KMS-11 (cell line): ENCODE data around the gene MKRN2.

ENCODE experiments used
- H2AFZ ChIP-seq: fragments of 200-600 bp; sonication (generic); 2 replicates; pipeline ENCODE4 v1.6.1; 2016; ENCODE audit warnings: antibody characterized with exemption, mixed run types, low read depth
- H3K27ac ChIP-seq: fragments of 200-600 bp; sonication (generic); 2 replicates; pipeline ENCODE4 v1.6.1; 2016; ENCODE audit warnings: mild to moderate bottlenecking, mixed run types
- H3K27me3 ChIP-seq: fragments of 200-600 bp; sonication (generic); 2 replicates; pipeline ENCODE4 v1.6.1; 2017; ENCODE audit warnings: mild to moderate bottlenecking, low read depth, mixed run types, moderate library complexity; ENCODE audit not compliant: insufficient read depth
- H3K36me3 ChIP-seq: fragments of 200-600 bp; sonication (generic); 2 replicates; pipeline ENCODE4 v1.6.1; 2017; ENCODE audit warnings: mild to moderate bottlenecking, mixed run types; ENCODE audit not compliant: insufficient read depth
- H3K4me1 ChIP-seq: fragments of 200-600 bp; sonication (generic); 2 replicates; pipeline ENCODE4 v1.6.1; 2016; ENCODE audit warnings: mild to moderate bottlenecking, low read depth, mixed run types; ENCODE audit not compliant: poor library complexity, severe bottlenecking
- H3K4me2 ChIP-seq: fragments of 200-600 bp; sonication (generic); 2 replicates; pipeline ENCODE4 v1.7.0; 2016; ENCODE audit warnings: mild to moderate bottlenecking, mixed run types
- H3K4me3 ChIP-seq: fragments of 200-600 bp; sonication (generic); IDR thresholded peaks from 2 replicates; pipeline ENCODE4 v1.6.1; 2017; ENCODE audit warnings: low read depth, low read length, mixed read lengths; ENCODE audit not compliant: insufficient read depth
- H3K79me2 ChIP-seq: fragments of 200-600 bp; sonication (generic); 2 replicates; pipeline ENCODE4 v1.6.1; 2016; ENCODE audit warnings: low read depth, mixed run types; ENCODE audit not compliant: insufficient read depth
- H3K9ac ChIP-seq: fragments of 200-600 bp; sonication (generic); 2 replicates; pipeline ENCODE4 v1.6.1; 2016; ENCODE audit warnings: mild to moderate bottlenecking, mixed run types
- H4K20me1 ChIP-seq: fragments of 200-600 bp; sonication (generic); 2 replicates; pipeline ENCODE4 v1.6.1; 2016; ENCODE audit warnings: mild to moderate bottlenecking, mixed run types; ENCODE audit not compliant: insufficient read depth
- TF ChIP-seq, protein P1 (sequence below): fragments of 200-600 bp; sonication (generic); conservative IDR thresholded peaks from 2 replicates; pipeline ENCODE4 v1.6.1; 2017; ENCODE audit warnings: low read depth, mild to moderate bottlenecking, antibody characterized with exemption, low read length, moderate library complexity, mixed read lengths

MKRN2 gene

DNA sequence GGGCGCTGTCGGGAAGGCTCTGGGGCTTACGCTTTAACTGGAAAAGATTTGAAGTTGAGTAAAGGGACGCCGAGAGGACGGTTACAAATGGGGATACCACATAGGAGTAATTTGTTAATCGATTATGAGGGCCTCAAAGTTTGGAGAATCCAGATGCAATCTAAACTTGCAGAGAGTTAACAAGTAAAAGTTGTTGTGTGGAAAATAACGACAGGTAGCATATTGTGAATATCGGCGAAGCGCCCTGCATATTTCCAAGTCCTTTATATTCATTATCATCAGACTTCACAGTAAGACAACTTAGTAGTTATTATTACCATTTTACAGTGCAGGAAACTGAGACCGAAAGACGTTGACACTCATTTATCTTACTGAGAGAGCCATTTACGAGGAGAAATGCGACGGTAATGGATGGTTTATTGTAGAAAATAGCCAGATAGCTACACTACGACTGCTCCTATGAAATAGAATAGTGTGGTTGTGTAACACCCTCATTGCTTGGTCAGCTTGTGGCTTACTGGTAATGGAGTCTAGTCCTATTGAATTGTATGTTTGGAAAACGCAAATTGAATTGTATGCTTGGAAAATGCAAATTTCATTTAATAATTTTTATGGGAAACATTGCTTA is 700 bp downstream of the MKRN2 start:
- peak overlapping the region; percentile 63 for H3K27ac ChIP-seq
- H2AFZ ChIP-seq, result peak overlapping the region; percentile 97
- no peak overlapping the region for H3K4me3 ChIP-seq
- no peaks in the 10 kb centered on the region for H3K36me3 ChIP-seq
- peaks cover 9% of the 10 kb centered on the region; the same call in 1 of the 2 replicates for H4K20me1 ChIP-seq
- H3K4me2 ChIP-seq, result peak overlapping the region; percentile 78
- peaks cover 32% of the 10 kb centered on the region for H3K4me1 ChIP-seq
- peaks cover 44% of the 10 kb centered on the region for H3K79me2 ChIP-seq
- H3K9ac ChIP-seq, result peak overlapping the region; percentile 69; the same call in 1 of the 2 replicates
- TF ChIP-seq, protein P1, sequence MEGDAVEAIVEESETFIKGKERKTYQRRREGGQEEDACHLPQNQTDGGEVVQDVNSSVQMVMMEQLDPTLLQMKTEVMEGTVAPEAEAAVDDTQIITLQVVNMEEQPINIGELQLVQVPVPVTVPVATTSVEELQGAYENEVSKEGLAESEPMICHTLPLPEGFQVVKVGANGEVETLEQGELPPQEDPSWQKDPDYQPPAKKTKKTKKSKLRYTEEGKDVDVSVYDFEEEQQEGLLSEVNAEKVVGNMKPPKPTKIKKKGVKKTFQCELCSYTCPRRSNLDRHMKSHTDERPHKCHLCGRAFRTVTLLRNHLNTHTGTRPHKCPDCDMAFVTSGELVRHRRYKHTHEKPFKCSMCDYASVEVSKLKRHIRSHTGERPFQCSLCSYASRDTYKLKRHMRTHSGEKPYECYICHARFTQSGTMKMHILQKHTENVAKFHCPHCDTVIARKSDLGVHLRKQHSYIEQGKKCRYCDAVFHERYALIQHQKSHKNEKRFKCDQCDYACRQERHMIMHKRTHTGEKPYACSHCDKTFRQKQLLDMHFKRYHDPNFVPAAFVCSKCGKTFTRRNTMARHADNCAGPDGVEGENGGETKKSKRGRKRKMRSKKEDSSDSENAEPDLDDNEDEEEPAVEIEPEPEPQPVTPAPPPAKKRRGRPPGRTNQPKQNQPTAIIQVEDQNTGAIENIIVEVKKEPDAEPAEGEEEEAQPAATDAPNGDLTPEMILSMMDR, result no peak
- no peaks in the 10 kb centered on the region for H3K27me3 ChIP-seq

DNA sequence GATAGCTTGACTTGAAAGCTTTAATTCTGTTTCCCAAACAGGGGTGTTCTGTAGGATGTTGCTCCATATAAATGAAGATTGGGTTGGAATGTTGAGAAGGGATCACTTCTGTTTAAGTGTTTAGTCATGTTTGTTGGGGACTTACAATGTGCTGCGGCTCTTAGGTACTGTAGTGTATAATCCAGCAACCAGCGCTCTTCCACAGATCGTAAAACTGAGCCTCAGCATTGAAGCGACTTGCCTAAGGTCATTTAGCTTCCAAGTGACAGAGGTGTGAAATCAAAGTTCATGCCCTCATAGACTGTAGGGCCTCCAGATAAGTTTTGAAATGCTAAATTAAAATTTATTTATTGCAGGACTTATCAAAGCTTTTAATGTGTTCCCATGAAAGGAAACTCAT is 1.8 kb downstream of the MKRN2 start:
- H3K27me3 ChIP-seq, result no peaks in the 10 kb centered on the region
- H3K79me2 ChIP-seq, result peaks cover 46% of the 10 kb centered on the region
- H3K9ac ChIP-seq, result no peak overlapping the region
- TF ChIP-seq, protein P1, result no peak
- H3K4me2 ChIP-seq, result peak overlapping the region; percentile 78; the same call in 1 of the 2 replicates
- peaks cover 32% of the 10 kb centered on the region for H3K4me1 ChIP-seq
- no peak overlapping the region for H3K27ac ChIP-seq
- H4K20me1 ChIP-seq, result peaks cover 9% of the 10 kb centered on the region; the same call in 1 of the 2 replicates
- no peak overlapping the region for H2AFZ ChIP-seq
- H3K36me3 ChIP-seq, result no peaks in the 10 kb centered on the region
- no peak overlapping the region for H3K4me3 ChIP-seq

GRCh38 chr3:12559520-12559919 is 2.6 kb downstream of the MKRN2 start:
- no peak overlapping the region for H3K4me2 ChIP-seq
- no peak overlapping the region for H3K4me3 ChIP-seq
- H3K79me2 ChIP-seq, result peaks cover 54% of the 10 kb centered on the region
- no peak overlapping the region for H2AFZ ChIP-seq
- H3K27ac ChIP-seq, result no peak overlapping the region
- no peaks in the 10 kb centered on the region for H3K27me3 ChIP-seq
- H3K36me3 ChIP-seq, result no peaks in the 10 kb centered on the region
- H4K20me1 ChIP-seq, result peaks cover 9% of the 10 kb centered on the region; the same call in 1 of the 2 replicates
- no peak overlapping the region for H3K9ac ChIP-seq
- H3K4me1 ChIP-seq, result peaks cover 32% of the 10 kb centered on the region
- TF ChIP-seq, protein P1, result no peak

DNA sequence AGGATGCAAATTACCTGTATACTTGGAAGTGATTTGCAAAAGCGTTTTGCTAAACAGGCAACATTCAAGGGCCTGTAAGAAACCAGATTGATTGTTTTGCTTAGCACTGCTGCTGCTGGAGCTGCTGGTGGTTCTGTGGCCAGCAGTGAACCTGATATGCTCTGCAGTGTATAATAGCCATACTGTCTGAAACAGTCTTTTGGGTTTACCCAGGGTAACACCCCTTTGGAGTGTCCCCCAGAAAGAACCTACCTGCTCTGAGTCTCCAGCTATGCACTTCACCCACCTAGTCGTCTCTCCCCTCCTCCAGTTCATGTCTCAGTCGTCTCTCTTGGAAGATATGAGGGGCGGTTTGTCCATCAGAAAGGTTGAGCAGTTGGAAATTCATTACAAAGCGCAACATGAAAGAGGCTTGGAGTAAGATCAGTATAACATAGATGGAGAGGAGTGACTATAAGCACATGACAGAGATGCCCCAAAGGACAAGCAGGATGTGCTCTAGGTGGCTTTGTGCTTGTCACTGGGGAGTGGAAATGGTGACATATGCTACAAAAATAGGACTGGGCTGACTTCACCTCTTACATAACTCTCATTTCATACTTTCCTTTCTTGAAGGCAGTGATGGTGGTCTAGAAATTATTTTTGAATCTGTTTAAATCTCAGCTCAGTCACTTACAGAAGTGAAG is 3.8 kb downstream of the MKRN2 start:
- Histone ChIP-seq H3K4me3 (no peak overlapping the region), H3K27ac (no peak overlapping the region), H2AFZ (no peak overlapping the region), H3K79me2 (peaks cover 65% of the 10 kb centered on the region), H3K27me3 (no peaks in the 10 kb centered on the region), H3K36me3 (no peaks in the 10 kb centered on the region), H3K4me2 (no peak overlapping the region), H3K9ac (no peak overlapping the region), H3K4me1 (peaks cover 32% of the 10 kb centered on the region), H4K20me1 (peaks cover 9% of the 10 kb centered on the region; the same call in 1 of the 2 replicates)
- TF ChIP-seq, protein P1, result no peak
